Esophagus muscularis mucosa (tissue), 4 donors: ENCODE results near the gene KCNJ12.

Experiments used
- CTCF ChIP-seq, 3 experiments: fragments of 200-600 bp in 2 of 3; fragments of 450-650 bp in 1 of 3; sonication (generic) in 2 of 3; IDR thresholded peaks; one replicate each; pipeline ENCODE4 v1.5.1; 2017 to 2019; ENCODE audit warnings: antibody characterized with exemption in 3 of 3, mild to moderate bottlenecking in 2 of 3, moderate library complexity in 1 of 3
- EP300 ChIP-seq: sonication (generic); formaldehyde crosslinking; IDR thresholded peaks from one replicate; pipeline ENCODE4 v1.6.1; 2017; ENCODE audit warnings: antibody characterized with exemption
- POLR2A ChIP-seq: fragments of 450-650 bp; IDR thresholded peaks from one replicate; pipeline ENCODE4 v1.6.1; 2017; ENCODE audit warnings: antibody characterized with exemption, moderate library complexity, mild to moderate bottlenecking, low read depth
- POLR2AphosphoS5 ChIP-seq, 2 donors: sonication (generic); formaldehyde crosslinking; IDR thresholded peaks; one replicate each; pipeline ENCODE4 v1.6.1; 2017; ENCODE audit warnings: antibody characterized with exemption in 2 of 2

DNA sequence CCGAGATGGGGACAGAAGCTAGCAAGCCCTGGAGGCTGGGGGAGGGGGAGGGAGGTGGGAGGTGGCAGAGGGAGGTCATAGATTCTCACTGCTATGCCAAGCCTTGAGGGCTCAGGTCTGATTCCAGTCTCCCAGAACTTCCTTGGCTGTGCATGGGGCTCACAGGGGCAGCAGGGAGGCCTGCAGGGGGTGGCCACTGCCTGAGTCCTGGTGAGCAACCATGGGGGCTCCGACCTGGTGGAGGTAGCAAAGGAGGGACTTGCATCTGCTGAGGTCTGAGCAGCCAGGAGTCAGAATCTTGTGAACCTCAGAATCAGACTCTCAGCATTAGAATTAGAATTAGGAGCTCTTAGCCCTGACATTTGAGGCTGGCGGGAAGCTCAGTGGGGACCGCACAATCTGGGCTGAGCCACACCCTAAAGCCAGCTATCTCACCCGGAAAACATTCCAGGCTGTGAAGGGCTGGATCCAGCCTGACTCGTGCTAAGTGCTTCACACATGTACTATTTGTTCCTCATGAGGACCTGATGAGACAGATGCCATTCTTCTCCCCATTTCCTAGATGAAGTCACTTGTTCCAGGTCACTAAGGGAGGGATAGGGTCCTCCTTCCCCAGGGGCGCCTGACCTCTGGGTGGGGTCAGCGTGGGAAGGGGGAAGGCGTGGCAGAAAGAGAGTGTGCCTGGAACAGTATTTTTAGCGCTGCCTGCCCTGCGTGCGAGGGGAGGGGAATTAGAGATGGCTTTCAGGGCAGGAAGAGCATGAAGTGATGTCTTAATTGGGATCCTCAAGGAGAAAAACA is 17.3 kb upstream of the KCNJ12 start:
- TF ChIP-seq CTCF (IDR thresholded peaks at IDR 0.05) (no peak), EP300 (no peak), POLR2AphosphoS5 (IDR thresholded peaks at IDR 0.05) (no peak), POLR2A (no peak)
